Gastroesophageal sphincter (tissue), 4 donors: ENCODE results near the gene ACOT11. TPM values are rescaled to one million over a fixed set of nuclear protein-coding genes. Genes with fewer than 3 reads are reported as not detected.

Source experiments
- ATAC-seq: fragments of 150-250 bp; one replicate; pipeline ENCODE4 v1.9.1; 2016; ENCODE audit warnings: mild to moderate bottlenecking, moderate library complexity
- H3K27ac ChIP-seq, 4 donors: fragments of 200-600 bp; sonication (generic) in 3 of 4; 1 replicate in 3 of 4; 2 replicates in 1 of 4; pipeline ENCODE4 v1.5.1; 2016 to 2019
- H3K27me3 ChIP-seq: fragments of 200-600 bp; sonication (generic); one replicate; pipeline ENCODE4 v1.5.1; 2019
- H3K36me3 ChIP-seq, 2 donors: fragments of 200-600 bp; sonication (generic); one replicate each; pipeline ENCODE4 v1.5.1; 2019; ENCODE audit warnings: control low read depth in 1 of 2
- H3K4me1 ChIP-seq, 3 donors: fragments of 200-600 bp; sonication (generic); 1 replicate in 2 of 3; 2 replicates in 1 of 3; pipeline ENCODE4 v1.5.1; 2016 to 2019; ENCODE audit warnings: control low read depth in 2 of 3
- H3K4me3 ChIP-seq, 2 donors: fragments of 200-600 bp; sonication (generic); one replicate each; pipeline ENCODE4 v1.5.1; 2019; ENCODE audit warnings: mild to moderate bottlenecking in 1 of 2, moderate library complexity in 1 of 2
- H3K9me3 ChIP-seq, 3 donors: fragments of 200-600 bp; sonication (generic); one replicate each; pipeline ENCODE4 v1.5.1; 2017 to 2019; ENCODE audit warnings: control low read depth in 2 of 3
- EP300 ChIP-seq: sonication (generic); formaldehyde crosslinking; IDR thresholded peaks from one replicate; pipeline ENCODE4 v1.6.1; 2017; ENCODE audit warnings: antibody characterized with exemption, mild to moderate bottlenecking
- POLR2A ChIP-seq, 2 donors: fragments of 450-650 bp; IDR thresholded peaks; one replicate each; pipeline ENCODE4 v1.6.1; 2017; ENCODE audit warnings: antibody characterized with exemption in 2 of 2, mild to moderate bottlenecking in 2 of 2, moderate library complexity in 1 of 2
- POLR2AphosphoS5 ChIP-seq: sonication (generic); formaldehyde crosslinking; IDR thresholded peaks from one replicate; pipeline ENCODE4 v1.6.1; 2017; ENCODE audit warnings: antibody characterized with exemption
- WGBS, 2 donors: methylation state at CpG; one replicate each; pipeline ENCODE4 v1.1.5; 2018; ENCODE audit warnings: low coverage in 1 of 2; 5-methylcytosine and 5-hydroxymethylcytosine counted together
- total RNA-seq, 4 donors: library from RNA; depleted of rRNA; stranded (reverse); fragments of >200 nt; gene quantifications; one replicate each; pipeline ENCODE4 v1.1.0, GENCODE V29; 2016
- TF ChIP-seq, protein P1 (sequence below), 4 experiments: fragments of 200-600 bp in 2 of 4; fragments of 450-650 bp in 2 of 4; sonication (generic) in 1 of 4; IDR thresholded peaks; one replicate each; pipeline ENCODE4 v1.5.1; 2017 to 2019; ENCODE audit warnings: antibody characterized with exemption in 4 of 4, mild to moderate bottlenecking in 2 of 4, moderate library complexity in 2 of 4

ACOT11 gene
- total RNA-seq, 4 donors from 2014 or later: 4.4 to 40.5 (median 10.9) TPM

DNA sequence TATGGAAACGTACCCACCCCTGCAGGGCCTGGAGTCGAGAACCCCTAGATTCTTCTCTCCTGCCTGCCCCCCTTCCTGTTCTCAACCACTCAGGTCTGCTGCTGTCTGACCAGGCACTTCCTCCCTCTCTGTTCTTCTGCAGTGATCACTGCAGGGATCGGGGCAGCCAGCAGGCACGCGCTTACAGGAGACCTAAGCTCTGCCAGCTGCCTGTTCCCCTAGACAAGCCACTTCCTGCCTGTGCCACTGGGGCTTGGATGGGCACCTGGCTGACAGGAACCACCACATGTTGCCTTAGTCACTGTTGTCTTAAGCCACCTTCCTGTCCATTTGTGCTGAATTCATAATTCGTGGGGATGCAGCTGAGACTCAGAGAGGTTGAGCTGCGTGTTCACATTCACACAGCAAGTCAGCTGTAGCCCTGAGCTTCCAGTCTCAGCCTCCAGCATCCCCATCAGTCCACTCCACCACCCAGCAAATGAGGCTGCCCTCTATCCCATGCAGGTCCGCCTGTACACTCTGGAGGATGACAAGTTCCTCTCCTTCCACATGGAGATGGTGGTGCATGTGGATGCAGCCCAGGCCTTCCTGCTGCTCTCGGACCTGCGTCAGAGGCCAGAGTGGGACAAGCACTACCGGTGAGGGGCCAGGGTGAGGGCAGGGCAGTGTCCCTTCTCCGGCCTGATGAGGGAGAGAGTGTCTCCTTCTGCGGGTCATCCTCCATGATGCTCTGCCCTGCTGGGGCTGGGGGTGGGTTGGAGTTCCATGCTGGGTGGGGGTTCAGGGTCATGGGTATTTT is 56.7 kb downstream of the ACOT11 start:
- H3K27me3 ChIP-seq: no peaks in the 10 kb centered on the region
- H3K4me3 ChIP-seq: no peak overlapping the region
- H3K36me3 ChIP-seq: peaks cover 0 to 99% of the 10 kb centered on the region in 2 donors
- TF ChIP-seq POLR2A (IDR thresholded peaks at IDR 0.05): no peak
- TF ChIP-seq, protein P1, sequence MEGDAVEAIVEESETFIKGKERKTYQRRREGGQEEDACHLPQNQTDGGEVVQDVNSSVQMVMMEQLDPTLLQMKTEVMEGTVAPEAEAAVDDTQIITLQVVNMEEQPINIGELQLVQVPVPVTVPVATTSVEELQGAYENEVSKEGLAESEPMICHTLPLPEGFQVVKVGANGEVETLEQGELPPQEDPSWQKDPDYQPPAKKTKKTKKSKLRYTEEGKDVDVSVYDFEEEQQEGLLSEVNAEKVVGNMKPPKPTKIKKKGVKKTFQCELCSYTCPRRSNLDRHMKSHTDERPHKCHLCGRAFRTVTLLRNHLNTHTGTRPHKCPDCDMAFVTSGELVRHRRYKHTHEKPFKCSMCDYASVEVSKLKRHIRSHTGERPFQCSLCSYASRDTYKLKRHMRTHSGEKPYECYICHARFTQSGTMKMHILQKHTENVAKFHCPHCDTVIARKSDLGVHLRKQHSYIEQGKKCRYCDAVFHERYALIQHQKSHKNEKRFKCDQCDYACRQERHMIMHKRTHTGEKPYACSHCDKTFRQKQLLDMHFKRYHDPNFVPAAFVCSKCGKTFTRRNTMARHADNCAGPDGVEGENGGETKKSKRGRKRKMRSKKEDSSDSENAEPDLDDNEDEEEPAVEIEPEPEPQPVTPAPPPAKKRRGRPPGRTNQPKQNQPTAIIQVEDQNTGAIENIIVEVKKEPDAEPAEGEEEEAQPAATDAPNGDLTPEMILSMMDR (IDR thresholded peaks at IDR 0.05): no peak
- no peak for TF ChIP-seq EP300
- TF ChIP-seq POLR2AphosphoS5: no peak
- 89% methylated on average over 4 of the region's 13 CpGs; no CpG with 5 or more reads in 1 of the 2 donors for WGBS, 2 donors
- H3K4me1 ChIP-seq: no peaks in the 10 kb centered on the region
- ATAC-seq: no peak
- H3K9me3 ChIP-seq: no peaks in the 10 kb centered on the region
- no peak overlapping the region for H3K27ac ChIP-seq

- Histone ChIP-seq H3K27me3 (no peaks in the 10 kb centered on the region), H3K27ac (no peak overlapping the region), H3K36me3 (peaks cover 0 to 95% of the 10 kb centered on the region in 2 donors), H3K9me3 (no peaks in the 10 kb centered on the region), H3K4me1 (no peaks in the 10 kb centered on the region), H3K4me3 (no peak overlapping the region)
- no peak for ATAC-seq
- TF ChIP-seq EP300 (no peak), POLR2AphosphoS5 (no peak), POLR2A (IDR thresholded peaks at IDR 0.05) (no peak)
- TF ChIP-seq, protein P1 (IDR thresholded peaks at IDR 0.05): no peak
- 81 to 88% methylated on average over 4 to 5 of the region's 9 CpGs for WGBS, 2 donors
Measured at GRCh38 chr1:54606096-54606989, 58.3 kb downstream of the ACOT11 start.

DNA sequence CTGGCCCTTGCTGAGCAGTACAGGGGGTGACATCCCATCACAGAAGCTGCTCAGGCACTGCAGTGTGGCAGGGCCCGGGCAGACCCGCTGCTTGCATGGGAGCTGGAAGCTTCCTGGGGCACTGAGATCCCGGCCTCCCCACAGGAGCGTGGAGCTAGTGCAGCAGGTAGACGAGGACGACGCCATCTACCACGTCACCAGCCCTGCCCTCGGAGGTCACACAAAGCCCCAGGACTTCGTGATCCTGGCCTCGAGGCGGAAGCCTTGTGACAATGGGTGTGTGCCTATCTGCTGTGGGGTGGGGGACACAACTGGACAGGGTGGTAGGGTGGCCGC is 58.9 kb downstream of the ACOT11 start:
- H3K4me1 ChIP-seq: no peaks in the 10 kb centered on the region
- 100% methylated on average over 3 of the region's 13 CpGs; no CpG with 5 or more reads in 1 of the 2 donors for WGBS, 2 donors
- no peaks in the 10 kb centered on the region for H3K9me3 ChIP-seq
- no peak for TF ChIP-seq EP300
- no peak for TF ChIP-seq POLR2AphosphoS5
- TF ChIP-seq, protein P1 (IDR thresholded peaks at IDR 0.05): no peak
- H3K36me3 ChIP-seq: peaks cover 0 to 88% of the 10 kb centered on the region in 2 donors
- H3K27ac ChIP-seq: no peak overlapping the region
- no peak overlapping the region for H3K4me3 ChIP-seq
- no peak for ATAC-seq
- H3K27me3 ChIP-seq: no peaks in the 10 kb centered on the region

DNA sequence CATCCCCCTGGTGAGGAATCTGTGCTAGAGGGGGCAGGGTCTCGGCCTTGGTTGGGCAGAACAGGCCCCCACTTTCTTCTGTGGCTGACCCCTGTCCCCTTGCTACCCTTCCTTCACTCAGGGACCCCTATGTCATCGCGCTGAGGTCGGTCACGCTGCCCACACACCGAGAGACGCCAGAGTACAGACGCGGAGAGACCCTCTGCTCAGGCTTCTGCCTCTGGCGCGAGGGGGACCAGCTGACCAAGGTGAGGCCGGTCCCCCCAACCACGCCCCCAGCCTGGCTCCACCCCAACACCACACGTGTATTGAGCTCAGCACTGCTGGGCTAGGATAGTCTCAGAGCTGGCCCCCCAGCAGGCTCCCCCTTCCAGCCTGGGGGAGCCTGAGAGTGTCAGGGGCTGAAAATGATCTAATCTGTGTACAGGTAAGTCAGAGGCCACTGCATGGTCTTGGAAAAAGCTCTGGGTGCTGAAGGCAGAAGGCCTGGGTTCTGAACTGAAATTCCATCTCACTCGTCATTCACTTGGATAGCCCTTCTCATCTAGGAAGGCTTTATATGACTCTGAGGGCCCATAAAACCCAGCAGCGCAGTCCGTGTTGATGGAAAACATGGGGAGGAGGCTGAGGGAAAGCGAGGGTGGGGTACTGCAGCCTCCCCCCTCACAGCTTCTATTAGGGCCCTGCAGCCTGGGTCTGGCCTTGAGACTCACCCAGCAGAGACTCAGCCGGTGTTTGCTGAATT is 60.0 kb downstream of the ACOT11 start:
- Histone ChIP-seq H3K27me3 (no peaks in the 10 kb centered on the region), H3K27ac (no peak overlapping the region), H3K4me1 (no peaks in the 10 kb centered on the region), H3K9me3 (no peaks in the 10 kb centered on the region), H3K4me3 (no peak overlapping the region), H3K36me3 (peaks cover 0 to 79% of the 10 kb centered on the region in 2 donors)
- no peak for ATAC-seq
- WGBS, 2 donors: no CpG with 5 or more reads among the region's 19 CpGs
- TF ChIP-seq, protein P1 (IDR thresholded peaks at IDR 0.05): no peak
- TF ChIP-seq EP300: no peak
- no peak for TF ChIP-seq POLR2AphosphoS5
- TF ChIP-seq POLR2A (IDR thresholded peaks at IDR 0.05): no peak
